GM18858 (cell line): ENCODE data around the gene RAD18.

Source experiments
- ATAC-seq: cut with Tn5 transposase; IDR thresholded peaks from one replicate; pipeline ENCODE4 v1.9.1; 2021; ENCODE audit not compliant: unreplicated experiment

The RAD18 gene

DNA sequence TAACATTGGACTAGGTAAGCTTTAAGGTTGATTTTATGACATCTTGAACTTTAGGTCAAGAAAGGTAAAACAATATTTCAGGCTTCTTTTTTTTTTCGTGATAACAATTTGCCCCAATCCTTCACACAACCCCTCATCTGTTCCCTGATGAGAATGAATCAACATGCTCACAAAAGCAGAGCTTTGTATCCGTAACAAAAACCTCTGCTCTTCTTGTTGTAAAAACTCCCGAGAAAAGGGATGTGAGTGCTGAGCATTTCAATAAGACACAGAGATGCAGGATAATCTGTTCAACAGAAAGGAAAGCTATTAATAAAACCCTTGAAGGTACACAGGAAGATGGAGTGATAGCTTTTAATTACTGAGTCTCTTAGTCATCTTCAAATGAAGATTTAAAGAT lies 94.3 kb downstream of the RAD18 start:
- no peak for ATAC-seq

GRCh38 chr3:8867646-8868045 lies 95.6 kb downstream of the RAD18 start:
- no peak for ATAC-seq

GRCh38 chr3:8865697-8866096 lies 97.6 kb downstream of the RAD18 start:
- no peak for ATAC-seq

GRCh38 chr3:8864402-8865350 lies 98.6 kb downstream of the RAD18 start:
- no peak for ATAC-seq

- no peak for ATAC-seq
Observed at GRCh38 chr3:8863891-8864290, 99.4 kb downstream of the RAD18 start.

- no peak for ATAC-seq
Observed at GRCh38 chr3:8857720-8858367, 105.4 kb downstream of the RAD18 start.

GRCh38 chr3:8856721-8857120 lies 106.6 kb downstream of the RAD18 start:
- ATAC-seq: no peak

DNA sequence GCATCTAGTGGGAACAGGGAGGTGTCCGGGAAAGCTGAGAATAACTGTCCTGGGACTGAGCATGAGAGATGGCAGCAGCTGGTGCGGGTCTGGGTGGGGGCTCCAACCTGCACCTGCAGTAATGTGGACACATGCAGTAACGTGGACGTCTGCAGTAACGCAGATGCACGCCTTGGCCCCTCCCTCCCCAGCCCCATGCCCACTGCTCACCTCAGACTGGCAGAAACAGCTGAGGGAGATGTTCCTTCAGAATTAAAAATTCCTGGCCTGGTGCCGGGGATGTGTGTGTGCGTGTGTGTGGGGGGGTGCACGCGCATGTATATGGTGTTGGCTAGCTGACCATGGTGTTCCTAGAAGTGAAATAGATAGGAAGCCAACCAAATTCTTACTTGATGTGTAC lies 107.2 kb downstream of the RAD18 start:
- no peak for ATAC-seq

DNA sequence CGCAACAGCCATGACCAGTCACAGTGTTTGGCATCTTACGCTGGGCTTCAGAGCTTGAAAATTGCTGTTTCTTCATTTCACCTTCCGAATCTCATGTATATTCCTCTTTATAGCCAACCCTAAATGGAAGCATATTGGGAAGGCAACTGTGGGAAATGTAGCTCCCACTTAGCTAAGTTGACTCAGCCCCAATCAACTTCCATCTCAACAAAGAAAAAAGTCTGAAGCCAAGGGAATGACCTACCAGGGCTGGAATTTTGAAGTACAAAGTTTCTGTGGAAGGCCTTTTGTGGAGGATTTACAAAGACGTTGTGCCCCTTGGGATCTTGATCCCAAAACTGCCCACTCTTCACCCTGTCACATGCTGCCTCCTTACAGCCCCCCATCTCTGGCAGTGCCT lies 108.6 kb downstream of the RAD18 start:
- ATAC-seq: no peak

DNA sequence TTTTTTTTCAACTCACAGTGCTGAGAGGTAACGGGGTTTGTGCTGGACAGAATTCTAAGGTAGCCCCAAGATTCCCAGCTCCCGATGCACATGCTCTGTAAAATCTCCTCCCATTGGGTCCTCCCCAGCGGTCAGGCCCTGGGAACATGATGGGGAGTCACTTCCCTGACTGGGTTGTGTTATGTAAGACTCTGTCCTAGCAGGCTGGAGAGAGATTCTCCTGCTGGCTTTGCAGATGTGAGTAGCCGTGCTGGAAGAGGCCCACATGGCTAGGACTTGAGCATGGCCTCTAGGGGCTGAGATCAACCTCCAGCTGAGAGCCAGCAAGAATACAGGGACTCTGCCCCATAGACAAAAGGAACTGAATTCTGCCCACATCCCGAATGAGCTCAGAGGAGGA lies 110.2 kb downstream of the RAD18 start:
- no peak for ATAC-seq

DNA sequence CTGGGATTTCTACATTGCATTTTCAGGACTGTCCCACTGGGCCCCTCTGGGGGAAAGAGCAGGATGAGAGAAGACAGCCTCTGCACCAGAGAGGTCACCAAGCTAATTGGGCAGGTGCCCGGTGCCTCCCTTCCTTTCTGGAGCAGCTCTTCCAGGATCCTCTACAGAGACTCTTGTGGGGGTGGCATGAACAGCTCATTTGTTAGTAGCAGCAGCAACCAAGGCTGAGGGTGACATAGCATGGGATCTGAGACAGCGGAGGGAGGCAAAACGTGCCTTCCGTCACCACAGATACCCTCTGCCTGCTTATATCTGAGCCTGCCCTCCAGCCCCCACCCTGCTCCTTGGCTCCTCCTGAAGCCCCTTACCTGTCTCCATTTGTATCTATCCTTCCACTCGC lies 110.8 kb downstream of the RAD18 start:
- ATAC-seq: no peak

DNA sequence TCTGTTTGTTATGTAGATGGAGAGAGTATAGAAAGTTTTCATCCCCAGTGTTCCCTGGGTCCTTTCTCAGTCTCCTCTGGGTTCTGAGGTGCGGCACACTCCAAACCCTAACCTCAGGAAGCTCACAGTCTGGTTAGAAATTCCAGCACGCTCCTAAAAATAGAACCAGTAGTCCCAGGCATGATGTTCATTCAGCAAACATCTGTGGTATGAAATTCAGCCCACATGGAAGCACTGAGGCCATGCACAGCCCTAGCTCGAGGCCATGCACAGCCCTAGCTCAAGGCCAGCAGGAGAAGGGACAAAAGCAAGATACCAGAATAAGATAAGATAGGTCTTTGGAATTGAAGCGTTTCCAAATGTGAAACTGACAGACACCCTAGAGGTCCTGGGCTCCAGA lies 111.6 kb downstream of the RAD18 start:
- ATAC-seq: no peak

GRCh38 chr3:8848696-8849131 lies 114.6 kb downstream of the RAD18 start:
- ATAC-seq: no peak

DNA sequence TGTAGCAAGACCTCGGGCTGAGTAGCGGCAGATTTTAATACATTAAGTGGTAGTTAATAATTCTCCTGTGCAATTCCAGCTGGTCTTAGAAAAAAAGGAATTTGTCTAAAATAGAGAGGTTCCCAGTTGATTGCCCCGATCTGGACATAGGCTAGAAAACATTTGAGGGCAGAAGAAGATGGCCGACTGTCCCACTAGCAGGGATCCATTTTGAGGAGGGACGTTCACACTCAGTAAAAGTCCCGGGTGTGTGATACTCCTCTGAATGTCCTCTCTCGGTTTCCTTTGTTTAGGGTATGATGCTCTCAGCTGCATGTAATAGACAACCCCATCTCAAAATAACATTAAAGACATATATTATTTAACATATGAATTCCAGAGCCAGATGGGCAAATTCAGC lies 116.0 kb downstream of the RAD18 start:
- ATAC-seq: no peak

GRCh38 chr3:8846176-8846575 lies 117.1 kb downstream of the RAD18 start:
- no peak for ATAC-seq

GRCh38 chr3:8845641-8846040 lies 117.6 kb downstream of the RAD18 start:
- no peak for ATAC-seq

- ATAC-seq: no peak
Observed at GRCh38 chr3:8843347-8843746, 119.9 kb downstream of the RAD18 start.

GRCh38 chr3:8842293-8842692 lies 121.0 kb downstream of the RAD18 start:
- ATAC-seq: no peak

- no peak for ATAC-seq
Observed at GRCh38 chr3:8841472-8841871, 121.8 kb downstream of the RAD18 start.

DNA sequence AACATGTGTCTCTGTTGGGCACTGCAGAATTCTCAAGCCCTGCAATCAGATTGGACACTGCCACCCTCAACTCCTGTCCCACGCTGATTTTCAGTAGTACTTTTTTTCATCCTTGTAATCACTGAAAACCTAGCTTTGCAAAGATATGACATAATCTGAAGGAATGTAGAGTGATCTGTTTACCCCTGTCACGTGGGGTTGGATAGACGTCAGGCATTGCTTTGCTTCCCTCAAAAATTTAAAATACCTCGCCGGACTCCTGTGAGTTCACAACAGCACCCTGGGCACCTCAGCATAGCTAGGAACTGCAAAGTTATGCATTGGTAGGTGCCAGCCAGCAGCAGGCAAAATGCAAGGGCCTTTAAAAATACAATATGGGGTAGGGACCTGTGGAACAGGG lies 122.7 kb downstream of the RAD18 start:
- ATAC-seq: no peak

- ATAC-seq: no peak
Observed at GRCh38 chr3:8839607-8840325, 123.5 kb downstream of the RAD18 start.
